RKO (cell line): ENCODE results near the gene ZNF436.
"Not testable (repeated sequence)": the region's sequence is repeated elsewhere in the genome, so short reads cannot be mapped to it uniquely, and the experiment has no call there.

ENCODE experiments used
- DNase-seq: peaks from one replicate; pipeline ENCODE4 v3.0.0-alpha.2; 2016; ENCODE audit warnings: low spot score

The ZNF436 gene

GRCh38 chr1:23392125-23392855 is 22.7 kb upstream of the ZNF436 start:
- DNase-seq, result no peak

GRCh38 chr1:23389837-23390321 is 20.2 kb upstream of the ZNF436 start:
- no peak for DNase-seq

DNA sequence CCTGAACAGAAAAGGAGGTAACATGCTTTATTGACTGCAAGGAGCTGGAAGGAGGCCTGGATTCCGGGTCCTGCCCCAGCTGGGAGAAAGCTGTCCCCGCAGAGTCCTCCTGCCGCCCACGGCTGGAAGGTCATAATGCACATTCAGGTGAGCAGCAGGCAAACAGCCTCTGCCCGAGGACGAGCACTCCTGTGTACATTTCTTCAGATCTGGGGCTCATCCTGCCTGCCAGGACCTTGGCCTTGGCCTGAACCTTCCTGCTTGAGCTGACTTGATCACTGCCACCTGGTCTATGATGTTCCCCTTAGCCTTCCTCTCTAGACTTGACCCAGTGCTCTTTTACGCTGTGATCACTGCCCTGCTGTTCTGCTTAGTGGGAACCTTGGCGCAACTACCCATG is 17.9 kb upstream of the ZNF436 start:
- DNase-seq, result no peak

- DNase-seq, result no peak
Observed at GRCh38 chr1:23385119-23385621, 15.5 kb upstream of the ZNF436 start.

GRCh38 chr1:23384312-23385058 is 14.8 kb upstream of the ZNF436 start:
- DNase-seq, result peak; percentile 49

- DNase-seq, result no peak
Observed at GRCh38 chr1:23383577-23384311, 14.1 kb upstream of the ZNF436 start.

GRCh38 chr1:23381233-23381885 is 11.7 kb upstream of the ZNF436 start:
- no peak for DNase-seq

- no peak for DNase-seq
Observed at GRCh38 chr1:23380719-23381118, 11.1 kb upstream of the ZNF436 start.

DNA sequence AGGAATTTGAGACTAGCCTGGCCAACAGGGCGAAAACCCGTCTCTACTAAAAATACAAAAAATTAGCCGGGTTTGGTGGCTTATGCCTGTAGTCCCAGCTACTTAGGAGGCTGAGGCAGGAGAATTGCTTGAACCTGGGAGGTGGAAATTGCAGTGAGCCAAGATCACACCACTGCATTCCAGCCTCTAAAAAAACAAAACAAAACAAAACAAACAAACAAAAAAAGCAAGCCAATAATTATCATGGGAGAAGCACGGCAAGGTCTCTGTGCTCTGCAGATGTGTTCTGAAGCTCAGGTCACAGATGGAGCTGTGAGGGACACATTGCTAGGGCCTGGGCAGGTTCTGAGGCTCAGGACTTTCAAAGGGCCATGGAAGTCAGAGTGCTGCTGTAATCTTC is 10.6 kb upstream of the ZNF436 start:
- not testable (repeated sequence) for DNase-seq

- DNase-seq, result peak; percentile 56
Observed at GRCh38 chr1:23376890-23377811, 7.5 kb upstream of the ZNF436 start.

GRCh38 chr1:23374079-23374735 is 4.6 kb upstream of the ZNF436 start:
- not testable (repeated sequence) for DNase-seq

DNA sequence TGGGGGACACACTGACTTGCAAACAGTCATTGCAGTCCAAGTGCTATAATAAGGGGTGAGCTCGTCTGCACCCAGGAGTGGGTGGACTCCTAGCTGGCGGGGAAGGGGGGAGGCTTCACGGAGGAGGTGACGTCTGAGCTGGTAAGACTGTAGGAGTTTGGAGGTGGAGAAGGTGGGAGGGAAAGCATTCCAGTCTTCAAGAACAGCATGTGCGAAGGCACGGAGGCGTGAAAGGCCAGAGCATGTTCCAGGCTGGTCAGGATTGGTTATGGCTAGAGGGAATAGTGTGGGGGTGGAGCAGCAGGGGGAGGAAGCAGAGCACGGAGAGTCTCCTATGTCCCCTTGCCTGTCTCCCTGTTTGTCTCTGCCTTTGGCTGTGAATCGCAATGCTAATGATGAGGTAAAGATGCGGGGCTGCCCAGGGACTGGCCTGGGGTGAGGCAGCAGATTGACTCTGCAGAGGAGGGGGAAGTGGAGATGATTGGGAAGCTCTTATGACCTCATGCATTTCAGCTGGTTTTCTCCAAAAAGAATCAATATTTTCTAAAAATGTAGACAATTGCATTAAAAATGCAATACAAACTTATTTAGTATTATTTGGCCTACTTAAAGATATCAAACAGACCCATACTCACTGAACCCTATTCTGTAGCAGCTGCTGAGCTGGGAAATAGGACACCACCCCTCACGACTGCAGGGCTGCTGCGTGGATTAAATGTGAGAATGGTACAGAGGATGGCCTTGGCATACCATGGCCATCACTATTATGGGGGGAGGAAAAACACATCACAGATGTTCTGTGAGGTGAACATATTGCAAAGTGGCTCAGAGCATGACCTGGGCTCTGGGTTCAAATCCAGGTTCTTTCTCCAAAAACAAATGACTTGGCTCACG is 2.6 kb upstream of the ZNF436 start:
- DNase-seq, result no peak

GRCh38 chr1:23370709-23371584 is 1.3 kb upstream of the ZNF436 start:
- DNase-seq, result no peak

DNA sequence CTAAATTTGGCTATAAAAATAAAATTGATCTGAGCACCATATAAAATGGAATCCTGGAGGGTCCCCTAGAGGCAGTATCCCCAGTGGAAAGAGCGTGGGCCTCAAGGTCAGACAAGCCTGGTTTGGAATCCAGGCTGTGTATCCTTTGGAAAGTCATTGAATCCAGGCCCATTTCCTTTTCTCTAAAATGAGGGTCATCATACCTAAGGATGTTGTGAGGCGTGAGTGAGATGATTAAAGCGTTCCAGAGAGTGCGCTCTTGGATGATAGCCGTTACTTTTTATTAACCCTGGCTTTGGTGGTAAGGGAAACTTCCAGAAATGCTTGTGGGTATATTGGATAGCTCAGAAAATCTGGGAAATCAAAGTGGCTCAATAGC is 683 bp upstream of the ZNF436 start:
- no peak for DNase-seq

DNA sequence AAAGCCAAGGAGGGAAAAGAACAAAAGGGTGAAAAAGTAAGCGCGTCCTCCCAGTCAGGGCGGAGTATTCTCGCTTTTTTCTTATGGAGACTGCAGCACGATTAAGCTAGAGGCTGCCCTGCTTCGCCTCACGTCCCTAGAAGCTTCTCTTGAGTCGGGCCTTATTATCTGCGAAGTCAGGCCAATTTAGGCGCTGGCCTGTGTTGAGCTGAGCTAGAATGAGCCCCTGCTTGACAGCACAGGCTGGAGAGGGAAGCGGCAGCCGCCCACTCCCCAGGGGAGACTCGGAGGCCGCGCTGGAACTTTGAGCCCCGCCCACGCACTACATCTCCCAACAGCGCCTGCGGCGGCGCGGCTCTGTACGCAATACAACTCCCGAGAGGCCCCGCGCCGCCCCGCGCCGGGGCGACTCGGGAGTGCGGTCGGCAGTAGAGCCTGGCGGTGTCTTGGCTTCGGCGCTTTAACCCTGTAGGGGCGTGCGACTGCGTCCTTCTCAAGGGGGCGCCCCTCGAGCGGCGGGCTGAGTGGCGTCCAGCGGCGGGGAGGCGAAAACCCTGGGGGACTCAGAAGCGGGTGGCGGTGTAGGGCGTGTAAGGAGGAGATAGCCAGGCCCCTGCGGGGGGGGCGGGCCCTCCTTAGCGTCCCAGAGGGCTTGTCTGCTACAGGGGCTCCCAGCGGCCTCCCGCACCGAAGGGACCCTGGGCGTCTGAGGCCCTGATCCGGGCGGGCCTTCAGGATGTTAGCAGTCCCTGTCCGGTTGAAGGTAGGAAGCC is 888 bp downstream of the ZNF436 start:
- DNase-seq, result peak; percentile 93

DNA sequence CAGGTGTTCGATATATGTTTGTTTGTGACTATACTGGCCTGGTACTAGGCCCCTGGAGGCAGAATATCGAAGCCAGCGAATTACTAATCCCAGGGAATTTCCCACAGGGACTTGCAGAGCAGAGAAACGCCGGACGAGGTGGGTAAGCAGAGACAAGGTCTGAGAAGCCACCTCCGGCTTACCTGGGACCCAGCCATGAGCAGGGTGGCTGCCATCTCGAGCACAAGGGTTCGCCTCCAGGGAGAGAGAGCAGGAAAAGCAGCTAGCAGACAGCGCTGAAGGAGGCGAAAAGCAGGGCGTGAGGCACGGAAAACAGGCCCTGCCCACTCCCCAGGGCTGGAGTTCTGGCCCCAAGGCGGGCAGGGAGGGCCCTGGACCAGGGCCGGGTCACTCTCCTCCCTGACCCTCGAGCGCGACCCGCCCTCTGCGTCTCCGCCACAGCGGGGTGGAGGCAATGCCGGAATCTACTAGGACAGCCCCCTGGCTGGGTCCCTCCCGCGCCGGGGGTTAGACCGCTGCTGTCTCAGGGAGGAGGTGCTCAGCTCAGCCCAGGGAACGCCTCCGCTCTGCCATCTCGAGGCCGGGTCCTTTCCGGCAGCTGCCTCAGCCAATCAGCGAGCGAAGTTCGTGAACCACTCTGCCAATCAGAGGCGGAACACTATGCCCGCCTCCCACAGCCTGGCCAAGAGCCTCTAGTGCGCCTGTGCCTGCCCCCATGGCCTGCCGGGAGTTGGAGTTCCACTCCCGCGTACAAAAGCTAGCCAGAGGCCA is 1.7 kb downstream of the ZNF436 start:
- DNase-seq, result peak; percentile 99

DNA sequence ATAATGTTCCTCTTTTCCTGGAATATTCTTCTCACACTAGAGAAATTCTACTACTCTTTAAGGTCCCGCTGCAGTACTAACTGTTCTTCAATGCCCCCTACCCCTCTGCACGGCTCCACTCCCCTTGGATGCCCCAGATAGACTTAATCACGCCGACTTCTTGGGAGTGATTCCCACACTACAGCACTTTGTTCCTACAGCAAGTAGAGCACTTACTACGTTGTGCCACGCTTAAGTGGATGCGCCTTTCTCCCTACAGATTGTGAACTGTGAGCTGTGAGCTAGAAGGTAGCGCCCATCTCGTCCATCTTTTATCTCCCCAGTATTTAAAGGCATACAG is 2.2 kb downstream of the ZNF436 start:
- DNase-seq, result peak; percentile 58
